Stomach smooth muscle (tissue), 2 donors: ENCODE measurements around the gene ZRANB2.
A peak's percentile ranks its signal among the peaks of the same experiment; 100 is the strongest.

Source experiments
- H3K27ac ChIP-seq: one replicate; pipeline ENCODE4 v1.7.0; 2013; ENCODE audit warnings: mild to moderate bottlenecking, low read length, inconsistent platforms
- H3K27me3 ChIP-seq, 2 donors: one replicate each; pipeline ENCODE4 v1.7.0; 2013; ENCODE audit warnings: low read length in 2 of 2; ENCODE audit not compliant: insufficient read depth in 2 of 2, control insufficient read depth in 1 of 2
- H3K36me3 ChIP-seq, 2 donors: one replicate each; pipeline ENCODE4 v1.7.0; 2013; ENCODE audit warnings: low read length in 2 of 2; ENCODE audit not compliant: control insufficient read depth in 2 of 2, insufficient read depth in 2 of 2
- H3K4me1 ChIP-seq: one replicate; pipeline ENCODE4 v1.7.0; 2013; ENCODE audit warnings: low read length; ENCODE audit not compliant: control insufficient read depth, insufficient read depth
- H3K4me3 ChIP-seq, 2 donors: one replicate each; pipeline ENCODE4 v1.7.0; 2013; ENCODE audit warnings: low read length in 2 of 2
- H3K9ac ChIP-seq, 2 donors: one replicate each; pipeline ENCODE4 v1.7.0; 2013; ENCODE audit warnings: low read length in 2 of 2, mild to moderate bottlenecking in 1 of 2
- H3K9me3 ChIP-seq, 2 donors: one replicate each; pipeline ENCODE4 v1.7.0; 2013; ENCODE audit warnings: low read length in 2 of 2; ENCODE audit not compliant: control insufficient read depth in 2 of 2
- donor health status: healthy.
- donor health status: Pancreatic carcinoma.

ZRANB2 gene

DNA sequence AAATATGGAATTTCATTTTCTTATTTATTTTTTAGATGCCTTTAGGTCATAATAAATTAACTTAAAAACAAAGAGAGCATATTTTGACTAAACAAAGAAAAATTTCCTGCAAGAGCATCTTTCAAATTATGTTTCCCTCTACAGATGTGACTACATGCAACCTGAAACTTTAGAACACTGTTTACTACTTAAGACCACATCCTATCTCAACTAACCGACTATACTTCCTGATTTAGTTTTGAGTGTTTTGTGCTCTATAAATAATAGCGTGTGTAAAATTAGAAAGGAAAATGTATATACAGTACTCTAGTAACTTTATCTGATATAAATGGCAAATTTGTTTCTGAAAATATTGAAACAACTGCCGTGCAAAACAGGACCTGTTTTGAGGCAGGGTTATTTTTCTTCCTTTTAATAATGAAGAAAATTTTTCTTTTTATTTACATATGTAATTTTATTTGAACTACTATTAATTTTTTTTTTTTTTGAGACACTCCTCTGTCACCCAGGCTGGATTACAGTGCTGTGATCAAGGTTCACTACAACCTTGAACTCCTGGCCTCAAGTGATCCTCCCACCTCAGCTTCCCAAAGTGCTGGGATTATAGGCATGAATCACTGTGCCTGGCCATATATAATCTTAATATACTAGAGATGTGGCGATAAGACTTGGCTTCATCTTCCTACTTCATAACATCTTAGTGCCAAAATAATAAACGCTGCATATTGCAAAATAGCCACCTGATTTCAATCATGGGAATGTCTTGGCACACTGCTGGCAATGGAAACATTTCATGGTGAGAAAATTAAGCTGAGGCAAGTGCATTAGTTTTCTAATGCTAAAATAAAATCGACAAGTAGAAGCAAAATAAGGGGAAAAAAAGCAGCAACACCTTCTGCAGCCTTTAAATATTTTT lies 12.3 kb downstream of the ZRANB2 start:
- H3K27ac ChIP-seq: no peak overlapping the region
- H3K9me3 ChIP-seq: no peaks in the 10 kb centered on the region
- H3K9ac ChIP-seq: no peak overlapping the region
- H3K27me3 ChIP-seq: no peaks in the 10 kb centered on the region
- no peak overlapping the region for H3K4me3 ChIP-seq
- peaks cover 39 to 58% of the 10 kb centered on the region in 2 donors for H3K36me3 ChIP-seq
- H3K4me1 ChIP-seq: no peaks in the 10 kb centered on the region

DNA sequence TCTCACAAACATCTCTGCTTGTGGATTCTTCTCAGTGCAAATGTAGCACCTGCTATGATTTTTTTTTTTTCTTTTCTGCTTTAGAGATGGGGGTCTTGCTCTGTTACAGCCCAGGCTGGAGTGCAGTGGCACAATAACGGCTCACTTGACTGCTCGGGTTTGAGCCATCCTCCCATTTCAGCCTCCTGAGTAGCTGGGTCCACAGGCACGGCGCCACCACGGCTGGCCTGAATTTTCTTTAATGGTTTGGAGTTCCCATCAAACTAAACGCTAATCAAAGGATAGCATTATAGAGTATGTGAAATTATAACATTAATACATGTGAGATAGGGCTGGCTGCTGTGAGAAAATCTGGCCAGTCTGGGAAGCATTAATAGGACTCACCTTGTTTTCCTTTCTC lies 26.0 kb downstream of the ZRANB2 start:
- Histone ChIP-seq H3K4me1 (no peaks in the 10 kb centered on the region), H3K9ac (no peak overlapping the region), H3K36me3 (peaks cover 3% of the 10 kb centered on the region in 2 donors), H3K27ac (no peak overlapping the region), H3K9me3 (no peaks in the 10 kb centered on the region), H3K4me3 (no peak overlapping the region), H3K27me3 (no peaks in the 10 kb centered on the region)

DNA sequence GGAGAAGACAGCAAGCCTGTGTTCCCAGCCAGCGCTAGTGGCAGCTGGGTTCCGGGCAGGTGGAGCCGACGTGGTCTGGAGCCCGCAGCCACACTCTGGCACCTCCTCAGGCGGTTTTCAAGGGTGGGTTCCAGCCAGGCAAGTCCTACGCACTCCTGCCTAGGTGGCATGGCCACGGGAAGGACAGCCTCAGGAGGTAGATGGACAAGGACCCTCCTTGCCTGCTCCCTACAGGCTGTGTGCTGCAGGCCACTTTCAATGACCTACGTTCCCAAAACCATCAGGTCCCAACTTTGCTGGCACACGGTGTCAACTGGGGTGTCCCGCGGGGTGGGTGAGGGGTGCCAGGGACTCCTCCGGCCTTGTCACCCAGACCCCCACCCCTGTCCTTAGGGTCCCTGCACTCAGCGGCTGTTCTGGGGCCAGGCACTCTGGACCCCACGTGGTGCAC lies 26.5 kb downstream of the ZRANB2 start:
- H3K4me1 ChIP-seq: no peaks in the 10 kb centered on the region
- no peaks in the 10 kb centered on the region for H3K9me3 ChIP-seq
- H3K4me3 ChIP-seq: no peak overlapping the region
- H3K27me3 ChIP-seq: no peaks in the 10 kb centered on the region
- H3K36me3 ChIP-seq: peaks cover 2 to 3% of the 10 kb centered on the region in 2 donors
- H3K27ac ChIP-seq: no peak overlapping the region
- no peak overlapping the region for H3K9ac ChIP-seq

DNA sequence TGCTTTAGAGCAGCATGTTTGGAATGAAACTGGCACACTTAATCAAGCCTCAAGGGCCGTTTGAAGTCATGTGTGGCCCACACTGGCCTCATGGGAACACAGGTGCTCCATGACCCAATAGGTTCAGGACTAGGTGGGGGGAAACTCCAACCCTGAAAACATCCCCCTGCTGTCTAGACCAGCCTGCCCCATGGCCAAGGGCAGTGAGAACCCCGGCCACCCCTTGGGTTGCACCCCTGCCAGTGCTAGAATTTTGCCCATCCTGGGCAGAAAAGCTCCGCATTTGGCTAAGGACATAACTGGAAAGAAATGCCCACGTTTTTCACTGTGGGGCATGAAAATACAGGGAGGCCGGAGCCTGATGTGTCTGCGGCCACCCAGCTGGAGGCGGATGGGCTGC lies 27.1 kb downstream of the ZRANB2 start:
- Histone ChIP-seq H3K27me3 (no peaks in the 10 kb centered on the region), H3K36me3 (peaks cover 0 to 3% of the 10 kb centered on the region in 2 donors), H3K4me3 (no peak overlapping the region), H3K27ac (no peak overlapping the region), H3K9me3 (no peaks in the 10 kb centered on the region), H3K4me1 (no peaks in the 10 kb centered on the region), H3K9ac (no peak overlapping the region)

DNA sequence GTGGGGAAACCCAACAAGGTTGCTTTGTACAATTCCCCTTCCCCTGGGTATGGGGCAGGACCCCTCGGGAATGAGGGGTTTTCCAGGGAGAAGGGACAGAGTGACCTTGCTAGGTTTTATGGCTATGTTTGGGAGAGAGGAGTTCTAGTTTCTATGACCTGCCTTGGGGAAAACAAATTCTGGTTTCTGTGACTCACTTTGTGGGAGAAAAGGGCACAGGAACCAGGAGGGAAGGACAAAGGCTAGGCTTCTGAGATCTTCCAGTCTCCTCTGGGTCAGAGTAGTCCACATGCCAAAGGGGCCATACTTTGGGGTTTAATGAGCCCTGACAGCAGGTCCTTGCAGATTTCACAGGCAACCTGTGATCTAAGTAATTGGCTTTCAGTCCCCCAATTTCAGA lies 27.7 kb downstream of the ZRANB2 start:
- Histone ChIP-seq H3K9me3 (no peaks in the 10 kb centered on the region), H3K27ac (no peak overlapping the region), H3K9ac (no peak overlapping the region), H3K4me1 (no peaks in the 10 kb centered on the region), H3K27me3 (peaks cover 0 to under 1% of the 10 kb centered on the region in 2 donors), H3K36me3 (peaks cover 0 to 3% of the 10 kb centered on the region in 2 donors), H3K4me3 (no peak overlapping the region)

DNA sequence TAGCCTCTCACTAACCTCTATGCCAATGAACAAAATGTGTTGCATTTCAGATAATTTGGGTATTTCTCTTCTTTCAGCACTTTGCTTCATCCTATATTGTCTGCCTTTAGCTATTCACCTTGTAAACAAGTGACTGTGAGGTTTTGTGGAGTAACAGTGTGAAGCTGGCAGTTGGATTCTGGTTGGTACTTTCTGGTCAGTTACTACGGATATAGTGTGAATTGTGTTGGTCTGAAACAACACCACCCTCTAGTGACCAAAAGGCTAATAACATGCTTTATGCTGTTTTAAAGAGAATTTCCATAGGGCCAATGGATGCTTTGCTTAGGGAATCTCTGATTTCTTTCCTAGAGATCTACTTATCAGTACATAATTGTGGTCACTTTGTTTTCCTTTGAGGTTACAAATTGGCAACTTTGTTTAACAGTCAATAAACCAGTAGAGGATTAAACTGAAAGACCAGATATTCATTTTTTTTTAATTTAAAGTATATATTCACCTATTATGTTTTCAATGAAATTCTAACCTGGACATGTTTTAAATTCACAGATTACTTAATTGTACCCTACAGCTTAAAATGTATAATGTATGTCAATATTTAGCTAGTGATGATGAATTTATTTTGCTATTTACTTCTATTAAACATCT lies 30.8 kb downstream of the ZRANB2 start:
- Histone ChIP-seq H3K4me3 (no peak overlapping the region), H3K27ac (no peak overlapping the region), H3K9ac (no peak overlapping the region), H3K9me3 (no peaks in the 10 kb centered on the region), H3K4me1 (peaks cover 12% of the 10 kb centered on the region), H3K27me3 (peaks cover 3 to 21% of the 10 kb centered on the region in 2 donors), H3K36me3 (no peaks in the 10 kb centered on the region)

DNA sequence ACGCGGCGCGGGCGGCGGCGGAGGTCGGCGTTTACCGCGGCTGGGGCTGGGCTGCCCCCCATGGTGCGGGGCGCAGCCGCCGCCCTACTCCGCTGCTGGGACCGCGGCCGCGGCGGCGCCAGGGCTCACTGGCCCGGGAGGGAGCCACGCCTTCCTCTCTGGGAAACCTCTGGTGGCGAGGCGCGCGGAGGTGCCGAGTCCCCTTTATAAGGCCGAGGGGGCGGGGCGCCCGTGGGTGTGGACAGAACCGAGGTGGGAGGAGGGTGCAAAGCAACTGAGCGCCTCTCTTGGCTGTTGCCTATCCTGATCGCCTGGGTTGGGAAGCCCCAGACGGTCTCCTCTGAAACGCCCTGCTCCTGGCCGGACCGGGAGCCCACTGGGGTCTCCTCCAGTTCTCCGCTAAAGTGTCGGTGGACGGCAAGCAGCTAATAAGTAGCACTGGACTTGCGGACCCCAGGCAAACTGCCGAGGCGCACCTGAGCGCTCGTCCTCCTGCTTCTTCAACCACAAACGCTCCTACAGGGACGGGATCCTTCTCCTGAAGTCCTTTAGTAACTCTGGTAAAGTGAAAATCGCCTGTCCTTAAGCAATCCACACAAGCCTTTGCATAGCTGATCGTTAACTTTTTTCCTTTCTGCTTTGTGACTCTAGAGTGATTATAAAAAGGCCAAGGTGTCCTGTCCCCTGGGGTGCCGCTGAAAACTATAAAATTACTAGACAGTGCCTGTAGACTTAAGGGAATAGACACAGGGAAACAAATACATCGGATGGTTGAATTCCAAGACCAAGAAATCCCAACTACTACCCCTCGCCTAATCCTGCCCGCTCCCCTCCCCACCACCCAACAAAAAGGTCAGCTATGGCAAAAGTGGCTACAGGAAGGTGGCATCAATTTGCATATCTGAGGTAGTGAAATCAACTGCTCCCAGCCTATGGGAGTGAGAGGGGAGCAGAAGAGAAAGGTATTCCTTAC lies 32.9 kb downstream of the ZRANB2 start, which contains the start of gene PTGER3:
Gene PTGER3 (minus strand): TSS at position 182 of the 973 bp plus-strand sequence. CDS start 239 bp downstream, outside the sequence.
- H3K27ac ChIP-seq: no peak within 1 kb of the TSS

DNA sequence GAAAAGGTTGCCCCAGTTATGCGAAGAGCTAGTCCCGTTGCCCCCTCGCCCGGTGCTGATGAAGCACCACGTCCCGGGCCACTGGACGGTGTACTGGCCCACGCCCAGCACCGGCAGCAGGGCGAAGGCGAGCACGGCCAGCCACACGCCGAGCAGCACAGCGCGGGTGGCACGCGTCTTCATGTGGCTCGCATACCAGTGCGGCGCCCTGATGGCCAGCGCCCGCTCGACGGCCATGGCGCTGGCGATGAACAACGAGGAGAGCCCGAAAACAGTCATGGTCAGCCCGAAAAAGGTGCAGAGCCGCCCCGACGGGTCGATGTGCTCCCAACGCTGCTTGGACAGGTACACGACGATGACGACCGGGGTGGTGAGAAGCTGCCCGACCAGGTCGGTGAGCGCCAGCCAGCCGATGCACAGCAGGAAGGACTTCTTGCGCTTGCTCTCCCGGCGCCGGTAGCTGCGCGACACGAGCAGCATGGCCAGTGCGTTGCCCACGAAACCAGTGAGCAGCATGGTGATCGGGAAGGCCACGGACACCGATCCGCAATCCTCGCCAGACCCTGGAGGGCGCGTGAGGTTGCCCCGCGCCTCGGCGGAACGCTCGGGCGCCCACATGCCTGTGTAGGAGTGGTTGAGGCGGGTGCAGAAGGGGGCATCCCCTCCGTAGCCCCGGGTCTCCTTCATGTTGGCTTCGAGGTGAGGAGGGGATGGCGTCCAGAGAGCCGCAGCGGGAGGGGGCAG lies 33.8 kb downstream of the ZRANB2 start:
- Histone ChIP-seq H3K36me3 (no peaks in the 10 kb centered on the region), H3K9ac (peak overlapping the region in 1 of 2 donors; percentile 68), H3K27me3 (peaks cover 3 to 21% of the 10 kb centered on the region in 2 donors), H3K27ac (no peak overlapping the region), H3K4me1 (peaks cover 12% of the 10 kb centered on the region), H3K4me3 (peak overlapping the region; percentile 77 to 90), H3K9me3 (no peaks in the 10 kb centered on the region)

More for the DNA sequence above, 32.9 kb downstream of the ZRANB2 start, which contains the start of gene PTGER3:
- Histone ChIP-seq H3K4me1 (peaks cover 12% of the 10 kb centered on the region), H3K27me3 (peaks cover 3 to 21% of the 10 kb centered on the region in 2 donors), H3K9me3 (no peaks in the 10 kb centered on the region), H3K4me3 (peak within 1 kb of the TSS; percentile 77 to 90), H3K9ac (peak within 1 kb of the TSS in 1 of 2 donors; percentile 68), H3K36me3 (no peaks in the 10 kb centered on the region)

DNA sequence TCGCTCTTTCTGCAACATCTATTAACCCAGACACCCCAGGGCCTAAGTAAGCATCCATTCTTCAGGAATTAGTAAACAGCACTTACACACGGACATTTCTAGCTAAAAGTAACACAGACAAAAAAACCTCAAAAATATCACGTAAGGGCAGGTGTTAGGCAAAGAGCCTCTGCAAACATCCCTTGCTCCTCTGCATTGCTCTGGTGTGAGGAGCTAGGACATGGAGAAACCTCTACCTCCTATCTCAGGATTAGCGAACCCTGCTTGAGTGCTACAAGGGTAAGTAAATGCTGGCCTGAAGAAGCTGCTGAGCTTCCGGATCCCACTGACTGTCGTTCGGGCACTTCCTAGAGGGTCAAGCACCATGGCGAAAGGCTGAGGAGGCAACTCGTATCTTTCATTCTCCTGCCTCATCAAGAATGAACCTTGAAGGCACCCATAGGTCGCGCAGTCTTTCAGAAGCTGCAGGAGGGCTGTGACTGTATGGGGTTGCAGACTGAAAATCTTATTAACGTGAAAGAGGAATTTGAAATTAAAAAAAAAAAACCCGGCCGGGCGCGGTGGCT lies 35.3 kb downstream of the ZRANB2 start:
- no peaks in the 10 kb centered on the region for H3K9me3 ChIP-seq
- H3K4me1 ChIP-seq: peaks cover 12% of the 10 kb centered on the region
- peaks cover 3 to 21% of the 10 kb centered on the region in 2 donors for H3K27me3 ChIP-seq
- H3K36me3 ChIP-seq: no peaks in the 10 kb centered on the region
- H3K27ac ChIP-seq: no peak overlapping the region
- no peak overlapping the region for H3K9ac ChIP-seq
- H3K4me3 ChIP-seq: peak overlapping the region; percentile 42 to 65
